ENCODE results near the gene CETN2.

Gene CETN2

GRCh38 chrX:152819732-152820131 is 10.8 kb downstream of the CETN2 start:
- POLR2A ChIA-PET = no interaction called here

GRCh38 chrX:152819266-152819665 is 11.3 kb downstream of the CETN2 start:
- TF ChIP-seq WT1 (tag by site-specific recombination; IDR thresholded peaks at IDR 0.05) (no peak), ZNF138 (tag by site-specific recombination; IDR thresholded peaks at IDR 0.05; ENCODE audit: borderline replicate concordance) (no peak), ZNF791 (tag by site-specific recombination; IDR thresholded peaks at IDR 0.05) (no peak), ZNF513 (tag by site-specific recombination; IDR thresholded peaks at IDR 0.05) (no peak), IKZF3 (tag by site-specific recombination; IDR thresholded peaks at IDR 0.05) (no peak), ZNF514 (tag by site-specific recombination; IDR thresholded peaks at IDR 0.05) (no peak), ZNF558 (tag by site-specific recombination; IDR thresholded peaks at IDR 0.05) (no peak), ZNF362 (tag by site-specific recombination; IDR thresholded peaks at IDR 0.05) (no peak), ZNF174 (tag by site-specific recombination; IDR thresholded peaks at IDR 0.05) (no peak), MZF1 (tag by site-specific recombination; IDR thresholded peaks at IDR 0.05; ENCODE audit: borderline replicate concordance) (no peak), ELK4 (IDR thresholded peaks at IDR 0.05; ENCODE audit: borderline replicate concordance, low read depth, low read length) (no peak), ZNF521 (tag by site-specific recombination; IDR thresholded peaks at IDR 0.05) (no peak)
- ChIA-PET POLR2A (no interaction called here), CTCF (interaction anchor here (0.8 to 3.2 kb wide), 8 partner anchors 9 to 1073 kb away, joined by 3 to 39 read pairs (median 4); partner anchors contain the start of genes CETN2 and NSDHL)
- no peaks in the 10 kb centered on the region for H3K36me3 ChIP-seq (ENCODE audit: control insufficient read depth in 2 of 2, insufficient read depth in 1 of 2, low read length in 2 of 2)
- no peak overlapping the region for H3K4me3 ChIP-seq (ENCODE audit: low read depth, low read length)
- H3K27ac ChIP-seq (ENCODE audit: extremely low read depth, low read depth, low read length) = no peak overlapping the region
- no peaks in the 10 kb centered on the region for H3K9me3 ChIP-seq (ENCODE audit: control insufficient read depth, insufficient read depth, low read depth, low read length)
- H3K4me1 ChIP-seq (ENCODE audit: control insufficient read depth, insufficient read depth, low read length) = no peaks in the 10 kb centered on the region

More at GRCh38 chrX:152819732-152820131, 10.8 kb downstream of the CETN2 start:
- TF ChIP-seq ZNF529 (tag by site-specific recombination; IDR thresholded peaks at IDR 0.05; ENCODE audit: insufficient replicate concordance) (no peak), HOXD13 (CRISPR knock-in tag; IDR thresholded peaks at IDR 0.05; ENCODE audit: borderline replicate concordance) (no peak), SALL2 (tag by site-specific recombination; IDR thresholded peaks at IDR 0.05; ENCODE audit: borderline replicate concordance) (no peak), PRDM1 (tag by site-specific recombination; IDR thresholded peaks at IDR 0.05) (no peak), ZNF239 (tag by site-specific recombination; IDR thresholded peaks at IDR 0.05) (no peak), OSR2 (tag by site-specific recombination; IDR thresholded peaks at IDR 0.05) (no peak), FEZF1 (tag by site-specific recombination; IDR thresholded peaks at IDR 0.05) (no peak), MYNN (tag by site-specific recombination; IDR thresholded peaks at IDR 0.05; ENCODE audit: borderline replicate concordance) (no peak), ZNF645 (tag by site-specific recombination; IDR thresholded peaks at IDR 0.05) (no peak), SP7 (tag by site-specific recombination; IDR thresholded peaks at IDR 0.05) (no peak), ZNF341 (tag by site-specific recombination; IDR thresholded peaks at IDR 0.05; ENCODE audit: low read depth) (no peak), RBAK (tag by site-specific recombination; IDR thresholded peaks at IDR 0.05) (no peak), ZNF175 (tag by site-specific recombination; IDR thresholded peaks at IDR 0.05) (no peak)
- Histone ChIP-seq H3K4me3 (ENCODE audit: low read depth, low read length) (no peak overlapping the region), H3K27ac (ENCODE audit: extremely low read depth, low read depth, low read length) (no peak overlapping the region), H3K9me3 (ENCODE audit: control insufficient read depth, insufficient read depth, low read depth, low read length) (no peaks in the 10 kb centered on the region), H3K4me1 (ENCODE audit: control insufficient read depth, insufficient read depth, low read length) (no peaks in the 10 kb centered on the region), H3K36me3 (ENCODE audit: control insufficient read depth in 2 of 2, insufficient read depth in 1 of 2, low read length in 2 of 2) (no peaks in the 10 kb centered on the region)
- CTCF ChIA-PET = interaction anchor here (0.7 to 3.1 kb wide), 8 partner anchors 10 to 1073 kb away, joined by 3 to 39 read pairs (median 4); no protein-coding TSS in a partner anchor
